B cell (primary cell): ENCODE results near the gene ENDOU. TPM values are rescaled to one million over a fixed set of nuclear protein-coding genes. Genes with fewer than 3 reads are reported as not detected.

ENCODE experiments used
- ATAC-seq: fragments of 200-7000 bp; cut with Tn5 transposase; one replicate; pipeline ENCODE4 v1.10.0; 2021; ENCODE audit warnings: low read depth, mild to moderate bottlenecking, moderate number of reproducible peaks, moderate library complexity
- CTCF ChIA-PET: fragments of 350-600 bp; sonication (Branson Sonifier 250); formaldehyde crosslinking; loops from one replicate; lab custom pipeline; 2021; ENCODE audit warnings: antibody characterized with exemption, inconsistent platforms; lab: Charles Lee
- POLR2A ChIA-PET: fragments of 350-600 bp; sonication (Branson Sonifier 250); formaldehyde crosslinking; loops from one replicate; lab custom pipeline; 2021; ENCODE audit warnings: antibody characterized with exemption; lab: Charles Lee
- DNase-seq: peaks from one replicate; pipeline ENCODE4 v3.0.0; 2013
- H2AFZ ChIP-seq: 2 replicates; pipeline ENCODE4 v1.6.1; 2012; ENCODE audit warnings: mild to moderate bottlenecking, low read depth, low read length; ENCODE audit not compliant: insufficient read depth, poor library complexity, severe bottlenecking
- H3K27ac ChIP-seq, 2 donors: 1 replicate in 1 of 2; 2 replicates in 1 of 2; pipeline ENCODE4 v1.5.1; 2012 to 2013; ENCODE audit warnings: low read length in 2 of 2, mild to moderate bottlenecking in 2 of 2, moderate library complexity in 1 of 2
- H3K27me3 ChIP-seq, 4 experiments: fragments of 200-600 bp in 1 of 4; sonication (generic) in 1 of 4; replicated peaks in 1 of 4; 1 replicate in 2 of 4; 2 replicates in 2 of 4; pipeline versions ENCODE4 v1.6.1 to v1.7.0; 2013 to 2016; ENCODE audit warnings: low read length in 3 of 4, mild to moderate bottlenecking in 2 of 4, mixed read lengths in 1 of 4, moderate library complexity in 1 of 4; ENCODE audit not compliant: insufficient read depth in 4 of 4, control insufficient read depth in 3 of 4; ENCODE audit errors: control extremely low read depth in 1 of 4
- H3K36me3 ChIP-seq, 2 experiments: replicated peaks in 1 of 2; 1 replicate in 1 of 2; 2 replicates in 1 of 2; pipeline versions ENCODE4 v1.6.1 to v1.7.1; 2013; ENCODE audit warnings: low read length in 1 of 2; ENCODE audit not compliant: insufficient read depth in 2 of 2, control insufficient read depth in 1 of 2; ENCODE audit errors: control extremely low read depth in 1 of 2, extremely low read depth in 1 of 2
- H3K4me1 ChIP-seq, 2 donors: fragments of 200-600 bp in 1 of 2; sonication (generic) in 1 of 2; 1 replicate in 1 of 2; 2 replicates in 1 of 2; pipeline versions ENCODE4 v1.5.1 to v1.6.1; 2013 to 2017; ENCODE audit warnings: low read length in 2 of 2; ENCODE audit not compliant: control insufficient read depth in 2 of 2, insufficient read depth in 2 of 2
- H3K4me2 ChIP-seq: replicated peaks from 2 replicates; pipeline ENCODE3; 2012; ENCODE audit warnings: mild to moderate bottlenecking, low read depth, low read length; ENCODE audit not compliant: poor library complexity, severe bottlenecking
- H3K4me3 ChIP-seq, 5 experiments: fragments of 200-600 bp in 1 of 5; sonication (generic) in 1 of 5; 1 replicate in 3 of 5; 2 replicates in 2 of 5; pipeline versions ENCODE4 v1.5.1 to v1.7.0; 2011 to 2016; ENCODE audit warnings: low read length in 4 of 5, mild to moderate bottlenecking in 4 of 5, low read depth in 2 of 5, control low read depth in 1 of 5, moderate library complexity in 1 of 5; ENCODE audit not compliant: insufficient read depth in 1 of 5; ENCODE audit errors: control extremely low read depth in 1 of 5, extremely low read depth in 1 of 5
- H3K79me2 ChIP-seq: fragments of 200-600 bp; sonication (generic); one replicate; pipeline ENCODE4 v1.6.0; 2016; ENCODE audit warnings: low read length; ENCODE audit not compliant: control insufficient read depth, insufficient read depth
- H3K9ac ChIP-seq: fragments of 200-600 bp; sonication (generic); 2 replicates; pipeline ENCODE4 v1.6.1; 2017; ENCODE audit warnings: mild to moderate bottlenecking, low read length, moderate library complexity
- H3K9me3 ChIP-seq, 3 donors: one replicate each; pipeline versions ENCODE4 v1.6.1 to v1.7.1; 2013; ENCODE audit warnings: low read length in 2 of 3; ENCODE audit not compliant: control insufficient read depth in 2 of 3, insufficient read depth in 1 of 3; ENCODE audit errors: control extremely low read depth in 1 of 3
- H4K20me1 ChIP-seq: 2 replicates; pipeline ENCODE4 v1.6.0; 2012; ENCODE audit warnings: mild to moderate bottlenecking, low read length; ENCODE audit not compliant: insufficient read depth, control insufficient read depth, poor library complexity, severe bottlenecking
- H3K27ac Mint-ChIP-seq: one replicate; pipeline ENCODE4 v1.8.0; 2021; ENCODE audit warnings: mixed read lengths
- H3K27me3 Mint-ChIP-seq: one replicate; pipeline ENCODE4 v1.8.0; 2021; ENCODE audit warnings: mixed read lengths
- H3K4me1 Mint-ChIP-seq: one replicate; pipeline ENCODE4 v1.8.0; 2021; ENCODE audit warnings: mixed read lengths
- H3K4me3 Mint-ChIP-seq: one replicate; pipeline ENCODE4 v1.8.0; 2021; ENCODE audit warnings: mixed read lengths
- H3K9me3 Mint-ChIP-seq: one replicate; pipeline ENCODE4 v1.8.0; 2022; ENCODE audit warnings: mixed read lengths; ENCODE audit not compliant: insufficient read depth
- EZH2 ChIP-seq: IDR thresholded peaks from 2 replicates; pipeline ENCODE4 v1.6.1; 2012; ENCODE audit warnings: borderline replicate concordance, low read depth, mild to moderate bottlenecking, moderate library complexity, low read length; ENCODE audit not compliant: insufficient read depth, poor library complexity, severe bottlenecking
- WGBS: methylation state at CpG from one replicate; pipeline ENCODE4 v1.1.5; 2013; ENCODE audit warnings: missing lambda C conversion rate; ENCODE audit not compliant: insufficient coverage; 5-methylcytosine and 5-hydroxymethylcytosine counted together
- intact Hi-C: fragments of 100-400 bp; cut with micrococcal nuclease; formaldehyde crosslinking; loops from one replicate; pipeline ENCODE4 v1.10.0; 2022
- polyA plus RNA-seq: library from polyadenylated mRNA; depleted of rRNA; stranded (reverse); fragments of >200 nt; gene quantifications from 2 replicates; pipeline ENCODE4 v1.2.3, GENCODE V29; 2012
- total RNA-seq, 2 donors: library from RNA; stranded (reverse); fragments of 120-200 nt in 1 of 2; gene quantifications; 1 replicate in 1 of 2; 2 replicates in 1 of 2; pipeline versions ENCODE4 v1.2.3 to v1.2.4, GENCODE V29; 2013 to 2022
- TF ChIP-seq, protein P1 (sequence below): fragments of 200-600 bp; IDR thresholded peaks from one replicate; pipeline ENCODE4 v1.8.0; 2022; ENCODE audit warnings: antibody characterized with exemption, mild to moderate bottlenecking

ENDOU gene
- total and polyA plus RNA-seq, 2 donors (not counting 1 experiment from before 2014, with no cell fraction given) = 0.03 TPM; not detected in 1

DNA sequence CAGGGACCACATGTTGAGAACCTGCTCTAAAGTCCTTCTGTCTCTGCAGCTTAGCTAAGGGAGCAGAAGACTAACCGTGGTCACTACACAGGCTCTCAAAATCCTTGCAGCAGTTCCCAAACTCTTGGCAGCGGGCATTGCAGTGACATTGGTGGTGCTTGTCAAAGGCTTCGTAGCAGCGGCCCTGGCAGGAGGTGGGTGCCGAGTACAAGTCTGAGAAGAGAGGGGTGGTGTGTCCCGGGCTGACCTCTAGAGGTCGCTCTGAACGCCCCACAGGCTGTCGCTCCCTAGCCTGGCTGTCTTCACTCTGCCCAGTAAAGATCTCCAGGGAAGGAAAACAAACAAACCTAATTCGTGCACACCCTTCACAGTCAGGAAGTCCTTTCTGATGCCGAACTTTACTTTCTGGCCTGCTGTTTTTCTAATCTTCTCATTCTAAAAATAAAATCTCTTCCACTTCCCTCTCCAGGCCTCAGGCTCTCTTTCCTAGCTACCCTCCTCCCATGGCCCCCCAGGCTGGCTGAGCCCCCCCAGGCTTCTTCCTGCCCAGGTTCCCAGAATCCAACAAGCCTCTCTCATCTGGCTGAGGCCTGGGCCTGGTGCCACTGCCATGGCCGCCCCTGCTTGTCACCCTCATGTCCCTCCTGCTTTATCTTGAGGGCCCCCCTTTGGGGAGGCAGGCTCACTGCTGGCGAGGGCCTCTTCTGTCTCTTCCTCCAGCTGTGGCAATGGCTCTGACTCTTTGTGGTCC, 7.7 kb downstream of the ENDOU start:
- DNase-seq = peak; percentile 66
- Mint-ChIP-seq H3K4me1 (peaks cover 34% of the 10 kb centered on the region), H3K27ac (peak overlapping the region; percentile 43), H3K4me3 (no peak overlapping the region), H3K9me3 (no peaks in the 10 kb centered on the region), H3K27me3 (no peaks in the 10 kb centered on the region)
- Histone ChIP-seq H3K27me3 (no peaks in the 10 kb centered on the region), H3K36me3 (peaks cover 0 to 2% of the 10 kb centered on the region in 2 experiments), H3K4me3 (no peak overlapping the region), H3K9ac (no peak overlapping the region), H3K27ac (peak overlapping the region; percentile 26 to 47), H4K20me1 (no peaks in the 10 kb centered on the region), H3K4me2 (peak overlapping the region; percentile 10), H2AFZ (peak overlapping the region; percentile 70), H3K79me2 (peaks cover 6% of the 10 kb centered on the region), H3K9me3 (no peaks in the 10 kb centered on the region), H3K4me1 (peaks cover 11 to 26% of the 10 kb centered on the region in 2 donors)
- POLR2A ChIA-PET = no interaction called here
- CTCF ChIA-PET = interaction anchor here (0.8 to 23.9 kb wide), 8 partner anchors 9 to 121 kb away, joined by 3 to 584 read pairs (median 54); partner anchors contain the start of genes RAPGEF3 and SLC48A1
- peak; percentile 76 for ATAC-seq
- intact Hi-C loops = no loop called here
- 17% methylated on average over 12 of the region's 13 CpGs for WGBS
- TF ChIP-seq EZH2 = no peak
- TF ChIP-seq, protein P1, sequence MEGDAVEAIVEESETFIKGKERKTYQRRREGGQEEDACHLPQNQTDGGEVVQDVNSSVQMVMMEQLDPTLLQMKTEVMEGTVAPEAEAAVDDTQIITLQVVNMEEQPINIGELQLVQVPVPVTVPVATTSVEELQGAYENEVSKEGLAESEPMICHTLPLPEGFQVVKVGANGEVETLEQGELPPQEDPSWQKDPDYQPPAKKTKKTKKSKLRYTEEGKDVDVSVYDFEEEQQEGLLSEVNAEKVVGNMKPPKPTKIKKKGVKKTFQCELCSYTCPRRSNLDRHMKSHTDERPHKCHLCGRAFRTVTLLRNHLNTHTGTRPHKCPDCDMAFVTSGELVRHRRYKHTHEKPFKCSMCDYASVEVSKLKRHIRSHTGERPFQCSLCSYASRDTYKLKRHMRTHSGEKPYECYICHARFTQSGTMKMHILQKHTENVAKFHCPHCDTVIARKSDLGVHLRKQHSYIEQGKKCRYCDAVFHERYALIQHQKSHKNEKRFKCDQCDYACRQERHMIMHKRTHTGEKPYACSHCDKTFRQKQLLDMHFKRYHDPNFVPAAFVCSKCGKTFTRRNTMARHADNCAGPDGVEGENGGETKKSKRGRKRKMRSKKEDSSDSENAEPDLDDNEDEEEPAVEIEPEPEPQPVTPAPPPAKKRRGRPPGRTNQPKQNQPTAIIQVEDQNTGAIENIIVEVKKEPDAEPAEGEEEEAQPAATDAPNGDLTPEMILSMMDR = peak; percentile 70

DNA sequence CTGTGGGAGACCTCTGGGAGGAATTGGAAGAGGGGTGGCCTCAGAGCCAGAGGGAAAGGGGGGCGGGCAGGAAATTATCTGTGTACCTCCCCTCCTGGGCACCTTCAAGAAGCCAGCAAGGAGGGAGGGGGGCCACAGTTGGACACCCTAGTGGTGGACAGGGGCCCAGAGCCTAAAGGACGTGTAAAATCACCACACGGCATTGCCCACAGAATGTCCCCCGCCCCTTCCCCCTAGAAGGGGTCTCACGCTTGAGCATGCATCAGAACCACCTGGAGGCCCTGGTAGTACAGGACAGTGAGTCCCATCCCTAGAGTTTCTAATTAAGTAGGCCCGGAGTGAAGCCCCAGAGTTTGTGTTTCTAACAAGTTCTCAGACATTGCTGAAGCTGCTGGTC, 8.2 kb downstream of the ENDOU start:
- intact Hi-C loops = no loop called here
- Histone ChIP-seq H3K9ac (no peak overlapping the region), H4K20me1 (no peaks in the 10 kb centered on the region), H3K36me3 (peaks cover 0 to 2% of the 10 kb centered on the region in 2 experiments), H3K27me3 (no peaks in the 10 kb centered on the region), H3K4me3 (no peak overlapping the region), H2AFZ (peak overlapping the region; percentile 70), H3K79me2 (peaks cover 12% of the 10 kb centered on the region), H3K4me1 (peaks cover 11 to 26% of the 10 kb centered on the region in 2 donors), H3K9me3 (no peaks in the 10 kb centered on the region), H3K4me2 (peak overlapping the region; percentile 10), H3K27ac (no peak overlapping the region)
- CTCF ChIA-PET = interaction anchor here (0.8 to 23.9 kb wide), 10 partner anchors 10 to 121 kb away, joined by 3 to 584 read pairs (median 16); partner anchors contain the start of genes RAPGEF3, RPAP3 and SLC48A1
- Mint-ChIP-seq H3K9me3 (no peaks in the 10 kb centered on the region), H3K4me1 (peaks cover 34% of the 10 kb centered on the region), H3K27me3 (no peaks in the 10 kb centered on the region), H3K27ac (no peak overlapping the region), H3K4me3 (no peak overlapping the region)
- no peak for TF ChIP-seq EZH2
- TF ChIP-seq, protein P1 = no peak
- POLR2A ChIA-PET = no interaction called here
- DNase-seq (no peak), ATAC-seq (no peak)
- WGBS = 89% methylated on average over 6 of the region's 6 CpGs
